Neural progenitor cell (in vitro differentiated cells): ENCODE measurements around the gene DTNBP1. TPM values are rescaled to one million over a fixed set of nuclear protein-coding genes. Genes with fewer than 3 reads are reported as not detected.

Experiments used
- DNase-seq: peaks from one replicate; pipeline ENCODE4 v3.0.0-alpha.2; 2016; ENCODE audit warnings: low spot score
- H2AFZ ChIP-seq: fragments of 200-600 bp; sonication (generic); replicated peaks from 2 replicates; pipeline ENCODE4 v1.6.1; 2016; ENCODE audit warnings: antibody characterized with exemption
- H3F3A ChIP-seq: fragments of 200-600 bp; sonication (generic); 2 replicates; pipeline ENCODE4 v1.6.1; 2016; ENCODE audit warnings: antibody characterized with exemption, low read depth
- H3K27ac ChIP-seq: fragments of 200-600 bp; sonication (generic); 2 replicates; pipeline ENCODE4 v1.5.1; 2016; ENCODE audit warnings: mild to moderate bottlenecking
- H3K27me3 ChIP-seq: fragments of 200-600 bp; sonication (generic); 2 replicates; pipeline ENCODE4 v1.6.1; 2016; ENCODE audit warnings: mild to moderate bottlenecking, moderate library complexity
- H3K36me3 ChIP-seq: fragments of 200-600 bp; sonication (generic); 2 replicates; pipeline ENCODE4 v1.5.1; 2016
- H3K4me1 ChIP-seq: fragments of 200-600 bp; sonication (generic); 2 replicates; pipeline ENCODE4 v1.6.1; 2016; ENCODE audit warnings: mixed run types
- H3K4me2 ChIP-seq: fragments of 200-600 bp; sonication (generic); 2 replicates; pipeline ENCODE4 v1.6.1; 2016
- H3K4me3 ChIP-seq: fragments of 200-600 bp; sonication (generic); 2 replicates; pipeline ENCODE4 v1.5.1; 2016
- H3K79me2 ChIP-seq: fragments of 200-600 bp; sonication (generic); 2 replicates; pipeline ENCODE4 v1.6.1; 2016; ENCODE audit warnings: low read depth
- H3K9ac ChIP-seq: fragments of 200-600 bp; sonication (generic); 2 replicates; pipeline ENCODE4 v1.6.1; 2016
- H3K9me3 ChIP-seq: fragments of 200-600 bp; sonication (generic); 2 replicates; pipeline ENCODE4 v1.5.1; 2016; ENCODE audit warnings: low read depth
- H4K20me1 ChIP-seq: fragments of 200-600 bp; sonication (generic); 2 replicates; pipeline ENCODE4 v1.6.1; 2016; ENCODE audit warnings: low read depth
- H3K27ac Mint-ChIP-seq: 3 replicates; pipeline ENCODE4 v1.8.0; 2021; ENCODE audit warnings: mixed read lengths
- H3K27me3 Mint-ChIP-seq: 2 replicates; pipeline ENCODE4 v1.8.0; 2022; ENCODE audit warnings: low read depth, mild to moderate bottlenecking, inconsistent platforms, moderate library complexity, mixed read lengths; ENCODE audit not compliant: insufficient read depth
- H3K36me3 Mint-ChIP-seq: 3 replicates; pipeline ENCODE4 v1.8.0; 2021; ENCODE audit warnings: mixed read lengths
- H3K4me1 Mint-ChIP-seq: 3 replicates; pipeline ENCODE4 v1.8.0; 2021; ENCODE audit warnings: mixed read lengths
- H3K4me3 Mint-ChIP-seq: 3 replicates; pipeline ENCODE4 v1.8.0; 2021; ENCODE audit warnings: mild to moderate bottlenecking, moderate library complexity, mixed read lengths
- H3K9me3 Mint-ChIP-seq: 3 replicates; pipeline ENCODE4 v1.8.0; 2020; ENCODE audit warnings: mixed read lengths
- CTCF ChIP-seq: fragments of 200-600 bp; sonication (generic); IDR thresholded peaks from 2 replicates; pipeline ENCODE4 v1.5.1; 2017; ENCODE audit warnings: antibody characterized with exemption, mild to moderate bottlenecking
- EZH2 ChIP-seq: fragments of 200-600 bp; sonication (generic); IDR thresholded peaks from 2 replicates; pipeline ENCODE4 v1.6.1; 2017; ENCODE audit warnings: antibody characterized with exemption, mild to moderate bottlenecking, moderate library complexity
- EZH2phosphoT487 ChIP-seq: fragments of 200-600 bp; sonication (generic); IDR thresholded peaks from 2 replicates; pipeline ENCODE4 v1.6.1; 2017; ENCODE audit warnings: antibody characterized with exemption
- small RNA-seq: library from RNA; depleted of rRNA; stranded (forward); fragments of <200 nt; gene quantifications from one replicate; pipeline ENCODE3, GENCODE V24; 2015
- total RNA-seq: library from RNA; depleted of rRNA; stranded (reverse); fragments of >200 nt; gene quantifications from 2 replicates; pipeline ENCODE4 v1.2.3, GENCODE V29; 2015; ENCODE audit warnings: low replicate concordance

The DTNBP1 gene
- total RNA-seq, 1 donor from 2014 or later: 4.5 TPM

- Histone ChIP-seq H3K4me3 (no peak overlapping the region), H3F3A (no peaks in the 10 kb centered on the region), H3K36me3 (peaks cover 3% of the 10 kb centered on the region), H3K4me2 (no peak overlapping the region), H3K9me3 (no peaks in the 10 kb centered on the region), H2AFZ (no peak overlapping the region), H3K79me2 (peaks cover 79% of the 10 kb centered on the region), H3K9ac (no peak overlapping the region), H3K27me3 (no peaks in the 10 kb centered on the region), H4K20me1 (peaks cover 18% of the 10 kb centered on the region), H3K4me1 (no peaks in the 10 kb centered on the region), H3K27ac (no peak overlapping the region)
- no peak for TF ChIP-seq EZH2phosphoT487
- no peak for TF ChIP-seq CTCF
- no peak for TF ChIP-seq EZH2
- no peak overlapping the region for H3K4me3 Mint-ChIP-seq
- peaks cover 3% of the 10 kb centered on the region for H3K9me3 Mint-ChIP-seq
- DNase-seq: no peak
- peaks cover 40% of the 10 kb centered on the region for H3K36me3 Mint-ChIP-seq
- peaks cover 6% of the 10 kb centered on the region for H3K4me1 Mint-ChIP-seq
- H3K27me3 Mint-ChIP-seq: peaks cover 5% of the 10 kb centered on the region
- H3K27ac Mint-ChIP-seq: no peak overlapping the region
Observed at GRCh38 chr6:15473741-15474161, 189.1 kb downstream of the DTNBP1 start.

GRCh38 chr6:15473174-15473573 is 189.7 kb downstream of the DTNBP1 start:
- Histone ChIP-seq H3K79me2 (peaks cover 75% of the 10 kb centered on the region), H3K9me3 (no peaks in the 10 kb centered on the region), H3K4me1 (no peaks in the 10 kb centered on the region), H3K4me2 (no peak overlapping the region), H2AFZ (no peak overlapping the region), H3K27ac (no peak overlapping the region), H3F3A (no peaks in the 10 kb centered on the region), H3K36me3 (peaks cover 3% of the 10 kb centered on the region), H3K9ac (no peak overlapping the region), H3K4me3 (no peak overlapping the region), H3K27me3 (no peaks in the 10 kb centered on the region), H4K20me1 (peaks cover 18% of the 10 kb centered on the region)
- DNase-seq: no peak
- peaks cover 6% of the 10 kb centered on the region for H3K4me1 Mint-ChIP-seq
- H3K4me3 Mint-ChIP-seq: no peak overlapping the region
- no peak overlapping the region for H3K27ac Mint-ChIP-seq
- peaks cover 43% of the 10 kb centered on the region for H3K36me3 Mint-ChIP-seq
- peaks cover 5% of the 10 kb centered on the region for H3K27me3 Mint-ChIP-seq
- TF ChIP-seq CTCF (no peak), EZH2 (no peak), EZH2phosphoT487 (no peak)
- H3K9me3 Mint-ChIP-seq: peaks cover 3% of the 10 kb centered on the region

Small RNAs within 50 kb of the gene (small RNA-seq; reads per million reads assigned to genes)
- gene RF00001: not detected
